Measurements from ENCODE around the gene TAOK1. TPM values are rescaled to one million over a fixed set of nuclear protein-coding genes. Genes with fewer than 3 reads are reported as not detected.

The TAOK1 gene
- total RNA-seq, 2 experiments from 2014 or later: 46.5 to 47.7 TPM

GRCh38 chr17:29571883-29572681, 181.9 kb downstream of the TAOK1 start:
- POLR2A ChIA-PET: no interaction called here
- peaks cover 13% of the 10 kb centered on the region for H3K4me1 Mint-ChIP-seq
- DNase-seq: no peak
- H3K27me3 Mint-ChIP-seq: no peaks in the 10 kb centered on the region
- H3K27ac Mint-ChIP-seq: no peak overlapping the region
- H3K4me3 Mint-ChIP-seq: no peak overlapping the region
- H3K36me3 Mint-ChIP-seq (ENCODE audit: low read depth): peaks cover 18% of the 10 kb centered on the region
- H3K9me3 Mint-ChIP-seq: no peaks in the 10 kb centered on the region
- CTCF ChIA-PET: interaction anchor here (1.2 to 7.7 kb wide), 10 partner anchors 8 to 45 kb away, joined by 3 to 77 read pairs (median 6); partner anchors contain the start of gene ANKRD13B

DNA sequence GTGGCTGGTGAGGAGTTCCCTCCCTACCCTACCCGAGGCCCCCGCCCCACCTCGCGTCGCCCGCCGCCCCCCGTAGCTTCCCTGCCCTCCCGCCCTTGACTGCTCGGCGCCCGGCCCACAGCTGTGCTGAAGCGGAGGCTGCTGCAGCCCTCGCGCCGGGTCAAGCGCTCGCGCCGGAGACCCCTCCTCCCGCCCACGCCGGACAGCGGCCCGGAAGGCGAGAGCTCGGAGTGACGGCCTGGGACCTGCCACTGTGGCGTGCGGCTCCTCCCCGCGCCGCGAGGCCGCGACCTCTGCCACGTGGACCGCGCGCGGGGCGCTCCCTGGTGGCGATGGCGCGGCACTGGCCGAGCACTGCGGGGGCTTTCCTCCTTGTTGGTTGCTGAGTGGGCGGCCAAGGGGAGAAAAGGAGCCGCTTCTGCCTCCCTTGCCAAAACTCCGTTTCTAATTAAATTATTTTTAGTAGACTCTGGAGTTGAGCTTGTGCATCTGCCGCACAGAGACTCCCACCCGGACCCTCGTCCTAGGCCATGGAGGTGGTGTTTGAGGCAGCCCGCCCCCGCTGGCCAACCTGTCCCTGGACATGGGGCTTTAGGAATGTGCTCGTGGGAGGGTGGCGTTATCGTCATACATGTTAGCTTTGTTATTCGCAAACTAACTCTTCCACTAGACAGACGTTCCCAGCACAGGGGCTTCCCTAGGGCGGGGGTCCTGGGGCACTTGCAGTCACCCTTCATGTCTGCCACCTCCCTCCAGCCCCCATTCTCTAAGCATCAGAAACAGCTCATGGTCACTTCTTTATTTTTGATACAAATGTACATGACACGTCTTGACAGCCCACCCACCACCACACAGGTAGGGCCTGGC, 182.8 kb downstream of the TAOK1 start:
- Mint-ChIP-seq H3K36me3 (ENCODE audit: low read depth) (peaks cover 21% of the 10 kb centered on the region), H3K4me1 (peaks cover 13% of the 10 kb centered on the region), H3K9me3 (no peaks in the 10 kb centered on the region), H3K27me3 (no peaks in the 10 kb centered on the region), H3K27ac (peak overlapping the region; percentile 19), H3K4me3 (no peak overlapping the region)
- ChIA-PET POLR2A (interaction anchor here (1.1 kb wide), 1 partner anchor 43 kb away, joined by 3 read pairs; no protein-coding TSS in a partner anchor), CTCF (interaction anchor here (0.6 to 4.3 kb wide), 12 partner anchors 8 to 358 kb away, joined by 3 to 29 read pairs (median 4); no protein-coding TSS in a partner anchor)
- peak; percentile 50 for DNase-seq

- ChIA-PET POLR2A (interaction anchor here (1.1 kb wide), 1 partner anchor 42 kb away, joined by 3 read pairs; no protein-coding TSS in a partner anchor), CTCF (interaction anchor here (0.6 to 4.3 kb wide), 12 partner anchors 8 to 358 kb away, joined by 3 to 29 read pairs (median 4); no protein-coding TSS in a partner anchor)
- no peaks in the 10 kb centered on the region for H3K27me3 Mint-ChIP-seq
- H3K36me3 Mint-ChIP-seq (ENCODE audit: low read depth): peaks cover 21% of the 10 kb centered on the region
- DNase-seq: no peak
- no peak overlapping the region for H3K4me3 Mint-ChIP-seq
- no peaks in the 10 kb centered on the region for H3K9me3 Mint-ChIP-seq
- H3K27ac Mint-ChIP-seq: peak overlapping the region; percentile 19
- peaks cover 10% of the 10 kb centered on the region for H3K4me1 Mint-ChIP-seq
Observed at GRCh38 chr17:29573558-29573869, 183.4 kb downstream of the TAOK1 start.

- H3K9me3 Mint-ChIP-seq: no peaks in the 10 kb centered on the region
- peaks cover 21% of the 10 kb centered on the region for H3K36me3 Mint-ChIP-seq (ENCODE audit: low read depth)
- no peak overlapping the region for H3K27ac Mint-ChIP-seq
- no peaks in the 10 kb centered on the region for H3K27me3 Mint-ChIP-seq
- ChIA-PET CTCF (interaction anchor here (0.6 to 4.3 kb wide), 7 partner anchors 10 to 357 kb away, joined by 3 to 29 read pairs (median 6); no protein-coding TSS in a partner anchor), POLR2A (interaction anchor here (1.1 kb wide), 1 partner anchor 41 kb away, joined by 3 read pairs; no protein-coding TSS in a partner anchor)
- peaks cover 8% of the 10 kb centered on the region for H3K4me1 Mint-ChIP-seq
- no peak overlapping the region for H3K4me3 Mint-ChIP-seq
- DNase-seq: no peak
Observed at GRCh38 chr17:29573871-29574731, 183.9 kb downstream of the TAOK1 start.

DNA sequence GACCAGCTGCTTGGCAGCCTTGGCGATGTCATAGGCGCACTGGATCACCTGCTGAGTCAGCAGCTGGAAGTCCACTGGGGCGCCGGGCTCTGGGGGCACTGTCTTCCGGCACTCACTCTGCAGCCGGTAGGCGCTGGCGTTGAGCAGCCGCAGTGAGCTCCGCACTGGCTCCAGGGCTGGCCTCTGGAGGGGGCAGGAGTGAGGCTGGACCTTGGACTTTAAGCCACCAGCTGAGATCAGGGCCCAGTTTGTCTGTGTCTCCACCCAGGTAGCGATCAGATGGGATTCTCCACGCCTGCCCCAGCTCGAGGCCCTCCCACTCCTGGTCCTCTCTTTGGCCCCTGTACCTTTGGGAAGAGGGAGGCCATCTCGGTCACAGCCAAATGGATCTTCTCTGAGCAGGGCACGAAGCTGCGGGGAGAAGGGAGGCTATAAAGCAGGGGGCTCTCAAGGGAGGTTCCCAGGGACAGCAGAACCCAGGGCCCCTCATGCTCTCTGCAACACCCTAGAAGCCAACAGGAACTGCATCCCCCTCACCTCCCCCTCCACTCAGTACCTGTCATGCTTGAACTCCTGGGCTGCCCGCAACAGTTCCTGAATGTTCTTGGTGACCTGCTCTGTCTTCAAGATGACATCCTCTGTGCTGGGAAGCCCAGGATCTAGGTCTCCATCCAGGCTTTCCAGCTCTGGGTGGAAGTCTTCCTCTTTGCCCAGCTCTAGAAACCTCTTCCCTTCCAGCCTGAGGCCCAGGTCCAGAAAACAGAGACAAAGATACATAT, 184.8 kb downstream of the TAOK1 start:
- Mint-ChIP-seq H3K4me1 (peaks cover 7% of the 10 kb centered on the region), H3K27ac (no peak overlapping the region), H3K27me3 (no peaks in the 10 kb centered on the region), H3K36me3 (ENCODE audit: low read depth) (peaks cover 24% of the 10 kb centered on the region), H3K4me3 (no peak overlapping the region), H3K9me3 (no peaks in the 10 kb centered on the region)
- ChIA-PET CTCF (interaction anchor here (1.2 to 4.3 kb wide), 4 partner anchors 12 to 42 kb away, joined by 7 to 29 read pairs (median 21); no protein-coding TSS in a partner anchor), POLR2A (no interaction called here)
- DNase-seq: no peak

DNA sequence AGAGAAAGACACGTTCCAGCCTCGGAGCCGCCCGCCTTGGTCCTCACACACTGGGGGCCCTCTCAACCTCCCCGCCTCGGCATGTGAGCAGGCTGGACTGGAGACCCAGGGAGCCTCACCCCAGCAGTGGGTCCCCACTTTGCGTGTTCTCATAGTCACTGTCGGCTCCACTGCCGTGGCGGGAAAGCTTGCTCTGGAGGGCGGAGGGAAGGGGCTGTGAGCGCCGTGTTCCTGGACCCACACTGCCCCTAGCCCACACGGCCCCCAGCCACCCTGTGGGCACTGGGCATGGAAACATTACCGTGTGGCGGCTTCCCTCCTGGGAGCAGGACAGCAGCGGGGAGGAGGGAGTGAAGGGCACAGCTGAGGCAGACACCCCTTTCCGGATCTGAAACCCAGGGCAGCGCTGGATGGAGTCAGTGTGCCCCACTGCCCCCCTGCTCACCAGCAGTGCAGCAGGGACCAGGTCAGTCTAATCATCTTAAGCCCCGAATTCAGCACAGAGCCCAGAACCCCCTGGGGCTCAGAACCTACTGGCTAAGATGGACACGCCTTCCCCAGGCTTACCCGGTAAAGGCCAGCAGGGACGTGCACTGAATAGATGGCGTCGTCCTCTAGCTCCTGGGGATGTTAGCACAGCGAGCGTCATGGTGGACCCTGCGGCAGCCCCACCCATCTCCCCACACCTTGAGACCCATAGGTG, 185.5 kb downstream of the TAOK1 start:
- Mint-ChIP-seq H3K9me3 (no peaks in the 10 kb centered on the region), H3K36me3 (ENCODE audit: low read depth) (peaks cover 27% of the 10 kb centered on the region), H3K27me3 (no peaks in the 10 kb centered on the region), H3K4me1 (peaks cover 10% of the 10 kb centered on the region), H3K4me3 (no peak overlapping the region), H3K27ac (no peak overlapping the region)
- POLR2A ChIA-PET: interaction anchor here (0.8 kb wide), 1 partner anchor 9 kb away, joined by 3 read pairs; the partner anchor contains the start of gene ABHD15
- CTCF ChIA-PET: interaction anchor here (0.5 to 8.6 kb wide), 5 partner anchors 7 to 41 kb away, joined by 3 to 77 read pairs (median 7); partner anchors contain the start of genes ABHD15, ANKRD13B and TP53I13
- DNase-seq: no peak

DNA sequence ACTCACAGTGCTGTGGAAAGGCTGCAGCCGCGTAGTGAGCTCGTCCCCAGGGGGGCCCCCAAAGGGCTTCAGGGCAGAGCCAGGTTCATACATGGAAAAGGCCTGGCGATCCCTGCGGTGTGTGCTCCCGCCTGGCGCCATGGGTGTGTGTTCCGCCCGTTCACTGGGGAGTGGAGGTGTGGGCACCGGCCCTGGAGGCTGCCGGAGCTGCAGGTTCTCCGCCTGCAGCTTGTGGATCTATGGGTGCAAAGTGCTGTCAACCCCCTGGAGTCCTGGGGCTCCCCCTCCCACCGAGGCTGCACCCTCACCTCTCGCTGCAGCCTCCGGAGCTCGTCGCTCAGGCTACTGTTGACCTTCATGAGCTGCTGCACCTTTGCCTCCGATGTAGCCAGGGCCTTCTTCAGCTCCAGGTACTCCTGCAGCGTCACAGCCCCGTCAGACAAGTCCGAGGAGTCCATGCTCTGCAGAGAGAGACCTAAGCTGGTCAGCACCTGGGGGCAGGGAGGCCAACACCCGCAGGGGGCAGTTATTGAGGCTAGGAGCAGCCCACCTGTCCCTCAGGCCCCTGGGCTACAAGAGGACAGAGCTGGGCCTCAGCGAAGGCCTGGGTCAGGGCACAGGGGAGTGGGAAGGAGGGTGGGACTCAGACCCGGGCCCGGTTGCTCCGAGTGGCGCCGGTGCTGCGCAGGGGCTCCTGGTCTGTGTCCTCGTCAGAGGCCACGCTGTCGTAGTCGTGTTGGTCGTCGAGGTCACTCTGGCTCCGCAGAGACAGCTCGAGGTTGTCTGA, 186.2 kb downstream of the TAOK1 start:
- ChIA-PET POLR2A (interaction anchor here (0.8 kb wide), 1 partner anchor 10 kb away, joined by 3 read pairs; the partner anchor contains the start of gene ABHD15), CTCF (interaction anchor here (0.5 to 8.6 kb wide), 4 partner anchors 8 to 40 kb away, joined by 3 to 77 read pairs (median 12); partner anchors contain the start of genes ABHD15, ANKRD13B and TP53I13)
- H3K9me3 Mint-ChIP-seq: no peaks in the 10 kb centered on the region
- peaks cover 30% of the 10 kb centered on the region for H3K36me3 Mint-ChIP-seq (ENCODE audit: low read depth)
- H3K4me3 Mint-ChIP-seq: no peak overlapping the region
- peaks cover 7% of the 10 kb centered on the region for H3K4me1 Mint-ChIP-seq
- no peak for DNase-seq
- no peaks in the 10 kb centered on the region for H3K27me3 Mint-ChIP-seq
- H3K27ac Mint-ChIP-seq: no peak overlapping the region

DNA sequence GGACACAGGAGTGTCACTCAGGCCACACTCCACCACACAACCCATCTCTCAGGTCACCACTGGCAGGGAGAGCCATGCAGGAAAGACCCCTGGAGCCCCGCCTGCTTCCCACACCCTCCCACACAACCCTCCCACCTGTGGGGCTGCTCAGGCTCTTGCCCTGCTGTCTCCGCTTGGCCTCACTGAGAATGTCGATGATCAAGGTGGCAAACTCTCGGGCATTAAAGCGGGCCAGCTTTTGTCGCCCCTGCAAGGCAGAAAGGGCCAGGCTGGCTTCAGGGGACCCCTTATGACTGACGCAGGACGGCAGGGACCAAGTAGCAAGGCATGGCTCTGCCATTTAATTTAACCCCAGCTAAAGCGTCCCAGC, 186.8 kb downstream of the TAOK1 start:
- Mint-ChIP-seq H3K27ac (no peak overlapping the region), H3K4me1 (peaks cover 7% of the 10 kb centered on the region), H3K4me3 (no peak overlapping the region), H3K27me3 (no peaks in the 10 kb centered on the region), H3K36me3 (ENCODE audit: low read depth) (peaks cover 30% of the 10 kb centered on the region), H3K9me3 (no peaks in the 10 kb centered on the region)
- ChIA-PET POLR2A (no interaction called here), CTCF (interaction anchor here (3.1 to 8.6 kb wide), 2 partner anchors 9 to 40 kb away, joined by 22 to 77 read pairs; partner anchors contain the start of genes ABHD15 and TP53I13)
- DNase-seq: no peak

DNA sequence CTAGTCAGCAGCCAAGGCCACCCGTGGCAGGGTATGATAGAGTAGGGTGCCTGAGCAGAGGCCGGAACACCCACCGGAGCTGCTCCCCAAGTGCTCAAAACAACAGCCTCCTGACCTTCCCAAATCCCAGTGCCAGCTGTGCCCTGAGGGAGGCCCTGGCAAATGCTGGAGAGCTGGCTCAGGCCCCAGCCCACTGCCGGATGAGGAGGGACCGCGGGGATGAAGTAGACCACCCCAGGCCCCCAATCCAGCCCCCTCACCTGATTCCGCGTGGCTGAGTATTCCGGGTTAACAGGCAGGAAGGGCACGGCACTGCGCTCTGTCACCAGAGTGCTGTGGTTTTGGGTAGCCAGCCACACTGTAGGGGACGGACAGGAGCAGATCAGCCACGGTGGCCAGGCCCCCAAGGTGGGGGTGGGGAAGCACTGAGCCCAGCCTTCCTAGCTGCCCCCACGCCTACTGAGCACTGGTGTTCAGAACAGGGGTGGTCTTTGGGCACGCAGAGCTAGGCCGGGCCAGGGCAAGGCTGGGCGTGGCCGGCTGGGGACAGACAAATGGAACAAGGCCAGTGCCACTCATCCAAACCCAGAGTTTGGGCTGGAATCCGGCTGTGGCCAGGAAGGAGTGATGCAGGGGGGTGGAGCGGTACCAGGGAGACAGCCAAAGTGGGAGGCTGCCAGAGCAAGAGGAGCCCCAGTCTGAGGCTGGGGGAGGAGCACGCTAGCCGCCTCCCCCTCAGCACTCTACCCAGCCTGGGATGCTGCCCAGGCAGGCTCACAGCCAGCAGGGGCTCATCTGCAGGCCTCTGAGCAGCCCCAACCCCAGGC, 187.4 kb downstream of the TAOK1 start:
- Mint-ChIP-seq H3K27ac (no peak overlapping the region), H3K27me3 (no peaks in the 10 kb centered on the region), H3K9me3 (no peaks in the 10 kb centered on the region), H3K36me3 (ENCODE audit: low read depth) (peaks cover 36% of the 10 kb centered on the region), H3K4me1 (peaks cover 13% of the 10 kb centered on the region), H3K4me3 (no peak overlapping the region)
- ChIA-PET POLR2A (no interaction called here), CTCF (interaction anchor here (3.1 to 8.6 kb wide), 3 partner anchors 9 to 39 kb away, joined by 22 to 77 read pairs (median 45); partner anchors contain the start of genes ABHD15, ANKRD13B and TP53I13)
- no peak for DNase-seq

Data from activated CD4-positive, alpha-beta T cell treated with anti-CD3 and anti-CD28 coated beads, Interleukin-2, amount 10 ng/mL, durations not matched to agents 7 days and 5 days (primary cell).